WTC11 (cell line): ENCODE data around the gene MPEG1. TPM values are rescaled to one million over a fixed set of nuclear protein-coding genes. Genes with fewer than 3 reads are reported as not detected.
A peak's percentile ranks its signal among the peaks of the same experiment; 100 is the strongest.

Experiments
- ATAC-seq: fragments of 200-7000 bp; cut with Tn5 transposase; 2 replicates; pipeline ENCODE4 v1.10.0; 2021; ENCODE audit warnings: mild to moderate bottlenecking, moderate library complexity
- CTCF ChIA-PET: fragments of 300-600 bp; sonication (Branson Sonifier 250); formaldehyde crosslinking; loops from one replicate; lab custom pipeline; 2021; ENCODE audit warnings: antibody characterized with exemption; lab: Charles Lee
- POLR2A ChIA-PET: fragments of 350-600 bp; sonication (Branson Sonifier 250); formaldehyde crosslinking; loops from one replicate; lab custom pipeline; 2021; ENCODE audit warnings: antibody characterized with exemption; lab: Charles Lee
- DNase-seq: peaks from one replicate; pipeline ENCODE4 v3.0.0; 2021; ENCODE audit warnings: low spot score
- H3K27ac Mint-ChIP-seq: 2 replicates; pipeline ENCODE4 v1.8.0; 2021; ENCODE audit warnings: mixed read lengths
- H3K27me3 Mint-ChIP-seq: 2 replicates; pipeline ENCODE4 v1.8.0; 2021; ENCODE audit warnings: low read depth, mild to moderate bottlenecking, moderate library complexity, mixed read lengths
- H3K36me3 Mint-ChIP-seq: 2 replicates; pipeline ENCODE4 v1.8.0; 2021; ENCODE audit warnings: mixed read lengths
- H3K4me1 Mint-ChIP-seq: 2 replicates; pipeline ENCODE4 v1.8.0; 2022; ENCODE audit warnings: mixed read lengths
- H3K4me3 Mint-ChIP-seq: 2 replicates; pipeline ENCODE4 v1.8.0; 2021; ENCODE audit warnings: mild to moderate bottlenecking, moderate library complexity, mixed read lengths
- H3K9me3 Mint-ChIP-seq: 2 replicates; pipeline ENCODE4 v1.8.0; 2021; ENCODE audit warnings: mixed read lengths
- AR ChIP-seq: fragments of 250-450 bp; sonication (Bioruptor Pico); IDR thresholded peaks from 2 replicates; pipeline ENCODE4 v1.9.0; 2021; ENCODE audit warnings: mild to moderate bottlenecking
- E2F1 ChIP-seq: sonication (generic); formaldehyde crosslinking; IDR thresholded peaks from 2 replicates; pipeline ENCODE4 v1.8.0; 2022; ENCODE audit warnings: mild to moderate bottlenecking, missing genetic modification reagents
- E2F5 ChIP-seq: sonication (generic); formaldehyde crosslinking; IDR thresholded peaks from 2 replicates; pipeline ENCODE4 v1.8.1; 2022; ENCODE audit warnings: mild to moderate bottlenecking, moderate library complexity, missing genetic modification reagents
- GABPB1 ChIP-seq: sonication (generic); formaldehyde crosslinking; IDR thresholded peaks from 2 replicates; pipeline ENCODE4 v1.8.1; 2023; ENCODE audit warnings: mild to moderate bottlenecking, missing genetic modification reagents
- IRF1 ChIP-seq: sonication (generic); formaldehyde crosslinking; IDR thresholded peaks from 2 replicates; pipeline ENCODE4 v1.8.0; 2023; ENCODE audit warnings: missing genetic modification reagents
- NFYB ChIP-seq: sonication (generic); formaldehyde crosslinking; conservative IDR thresholded peaks from 2 replicates; pipeline ENCODE4 v1.8.0; 2022; ENCODE audit warnings: low read depth, missing genetic modification reagents
- RORB ChIP-seq: fragments of 250-450 bp; sonication (Bioruptor Pico); IDR thresholded peaks from 2 replicates; pipeline ENCODE4 v1.9.0; 2021; ENCODE audit warnings: mild to moderate bottlenecking
- TEAD1 ChIP-seq: sonication (generic); formaldehyde crosslinking; IDR thresholded peaks from 2 replicates; pipeline ENCODE4 v1.8.0; 2022; ENCODE audit warnings: mild to moderate bottlenecking, missing genetic modification reagents
- USF1 ChIP-seq: sonication (generic); formaldehyde crosslinking; IDR thresholded peaks from 2 replicates; pipeline ENCODE4 v1.8.0; 2022; ENCODE audit warnings: mild to moderate bottlenecking, missing genetic modification reagents
- ZNF138 ChIP-seq: sonication (generic); formaldehyde crosslinking; conservative IDR thresholded peaks from 2 replicates; pipeline ENCODE4 v1.8.1; 2022; ENCODE audit warnings: mild to moderate bottlenecking, moderate library complexity, missing genetic modification reagents
- ZNF512 ChIP-seq: sonication (generic); formaldehyde crosslinking; IDR thresholded peaks from 2 replicates; pipeline ENCODE4 v1.8.1; 2022; ENCODE audit warnings: missing genetic modification reagents, borderline replicate concordance
- total RNA-seq: library from RNA; stranded (reverse); gene quantifications from 3 replicates; pipeline ENCODE4 v1.2.3, GENCODE V29; 2021

MPEG1 gene
- total RNA-seq, 1 experiment from 2014 or later, result 0.09 TPM

- POLR2A ChIA-PET, result interaction anchor here (0.5 to 1.8 kb wide), 6 partner anchors 8 to 1375 kb away, joined by 3 to 8 read pairs (median 4); no protein-coding TSS in a partner anchor
- Mint-ChIP-seq H3K9me3 (peaks cover 10% of the 10 kb centered on the region), H3K27me3 (peaks cover 4% of the 10 kb centered on the region; the same call in 1 of the 2 replicates), H3K36me3 (peaks cover 22% of the 10 kb centered on the region), H3K27ac (peak overlapping the region; percentile 54), H3K4me3 (peak overlapping the region; percentile 90), H3K4me1 (peaks cover 42% of the 10 kb centered on the region)
- TF ChIP-seq IRF1, result no peak
- no peak for TF ChIP-seq E2F5
- TF ChIP-seq TEAD1 (CRISPR knock-in tag), result peak; percentile 53; the same call in 1 of the 2 replicates
- no peak for TF ChIP-seq E2F1
- 0 out of 2 replicates have a peak, but pooled peaks have one; percentile 41 for TF ChIP-seq GABPB1
- TF ChIP-seq ZNF512 (CRISPR knock-in tag), result no peak
- no peak for TF ChIP-seq RORB
- TF ChIP-seq ZNF138 (CRISPR knock-in tag), result no peak
- ATAC-seq, result peak; percentile 51
- CTCF ChIA-PET, result interaction anchor here (1.1 to 14.2 kb wide), 8 partner anchors 10 to 116 kb away, joined by 3 to 382 read pairs (median 8); no protein-coding TSS in a partner anchor
- peak; percentile 63 for DNase-seq
Observed at GRCh38 chr11:59173964-59174663, 38.6 kb downstream of the MPEG1 start.

- peaks cover 42% of the 10 kb centered on the region for H3K4me1 Mint-ChIP-seq
- POLR2A ChIA-PET, result interaction anchor here (1.0 to 1.8 kb wide), 4 partner anchors 9 to 15 kb away, joined by 3 to 8 read pairs (median 6); no protein-coding TSS in a partner anchor
- TF ChIP-seq USF1, result no peak
- DNase-seq (peak; percentile 66), ATAC-seq (peak; percentile 35)
- peaks cover 14% of the 10 kb centered on the region for H3K36me3 Mint-ChIP-seq
- peaks cover 4% of the 10 kb centered on the region; the same call in 1 of the 2 replicates for H3K27me3 Mint-ChIP-seq
- peaks cover 2% of the 10 kb centered on the region; the same call in 1 of the 2 replicates for H3K9me3 Mint-ChIP-seq
- H3K27ac Mint-ChIP-seq, result peak overlapping the region; percentile 54
- peak overlapping the region; percentile 90 for H3K4me3 Mint-ChIP-seq
- CTCF ChIA-PET, result interaction anchor here (1.2 to 14.2 kb wide), 7 partner anchors 10 to 120 kb away, joined by 3 to 382 read pairs (median 8); no protein-coding TSS in a partner anchor
Observed at GRCh38 chr11:59173080-59173963, 39.4 kb downstream of the MPEG1 start.

- DNase-seq, result peak; percentile 56
- POLR2A ChIA-PET, result interaction anchor here (0.8 to 1.8 kb wide), 5 partner anchors 10 to 114 kb away, joined by 3 to 8 read pairs (median 6); no protein-coding TSS in a partner anchor
- TF ChIP-seq ZNF512 (CRISPR knock-in tag), result peak; percentile 3; the same call in 1 of the 2 replicates
- 0 out of 2 replicates have a peak, but pooled peaks have one; percentile 6 for TF ChIP-seq NFYB (CRISPR knock-in tag)
- no peak for TF ChIP-seq AR
- CTCF ChIA-PET, result interaction anchor here (1.0 to 14.2 kb wide), 43 partner anchors 11 to 583 kb away, joined by 3 to 382 read pairs (median 5); partner anchors contain the start of genes FAM111B, OR5A1, OR5A2 and STX3
- H3K9me3 Mint-ChIP-seq, result no peaks in the 10 kb centered on the region
- peak; percentile 8 for ATAC-seq
- H3K27me3 Mint-ChIP-seq, result peaks cover 4% of the 10 kb centered on the region; the same call in 1 of the 2 replicates
- H3K36me3 Mint-ChIP-seq, result peaks cover 6% of the 10 kb centered on the region; the same call in 1 of the 2 replicates
- H3K4me3 Mint-ChIP-seq, result peak overlapping the region; percentile 90
- peaks cover 34% of the 10 kb centered on the region for H3K4me1 Mint-ChIP-seq
- no peak overlapping the region for H3K27ac Mint-ChIP-seq
Observed at GRCh38 chr11:59172345-59173079, 40.2 kb downstream of the MPEG1 start.
